ENCODE results near the gene GAK.

Gene GAK

GRCh38 chr4:890036-890695, 42.0 kb downstream of the GAK start:
- DNase-seq (ENCODE audit: low spot score), result no peak

GRCh38 chr4:889516-889915, 42.6 kb downstream of the GAK start:
- DNase-seq (ENCODE audit: low spot score), result no peak

DNA sequence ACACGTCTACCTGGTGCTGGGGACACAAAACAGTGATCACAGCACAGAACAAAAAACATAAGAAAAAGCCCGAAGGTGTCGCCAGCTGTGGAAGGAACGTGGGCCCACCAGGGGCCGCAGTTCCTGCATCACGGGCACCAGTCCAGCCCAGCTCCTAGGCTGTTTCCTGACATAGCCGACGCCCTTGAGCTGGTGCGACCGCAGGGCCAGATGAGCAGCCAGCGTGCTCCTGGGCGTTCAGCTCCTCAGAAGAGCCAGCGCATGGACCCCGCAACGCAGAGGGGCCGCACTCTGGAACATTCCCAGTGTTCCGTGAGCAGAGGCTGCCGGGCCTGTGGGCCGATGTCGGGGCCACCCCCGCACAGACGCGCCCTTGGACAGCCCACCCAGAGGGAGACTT, 44.1 kb downstream of the GAK start:
- DNase-seq (ENCODE audit: low spot score), result no peak

DNA sequence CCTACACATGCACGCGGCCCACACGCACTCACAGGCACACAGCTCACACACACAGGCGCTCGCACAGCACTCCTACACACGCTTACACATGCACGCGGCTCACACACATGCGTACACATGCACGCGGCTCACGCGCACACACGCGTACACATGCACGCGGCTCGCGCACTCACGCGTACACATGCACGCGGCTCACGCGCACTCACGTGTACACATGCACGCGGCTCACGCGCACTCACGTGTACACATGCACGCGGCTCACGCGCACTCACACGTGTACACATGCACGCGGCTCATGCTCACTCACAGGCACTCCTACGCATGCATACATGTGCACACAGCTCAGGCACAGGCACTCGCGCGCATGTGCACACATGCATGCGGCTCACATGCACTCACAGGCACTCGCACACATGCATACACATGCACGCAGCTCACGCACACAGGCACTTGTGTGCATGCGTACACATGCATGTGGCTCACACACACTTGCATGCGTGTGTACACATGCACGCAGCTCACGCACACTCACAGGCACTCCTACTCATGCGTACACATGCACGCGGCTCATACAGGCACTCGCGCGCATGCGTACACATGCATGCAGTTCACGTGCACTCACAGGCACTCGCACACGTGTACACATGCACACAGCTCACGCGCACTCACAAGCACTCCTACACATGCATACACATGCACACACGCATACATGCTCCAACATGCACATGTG, 44.9 kb downstream of the GAK start:
- no peak for DNase-seq (ENCODE audit: low spot score)

DNA sequence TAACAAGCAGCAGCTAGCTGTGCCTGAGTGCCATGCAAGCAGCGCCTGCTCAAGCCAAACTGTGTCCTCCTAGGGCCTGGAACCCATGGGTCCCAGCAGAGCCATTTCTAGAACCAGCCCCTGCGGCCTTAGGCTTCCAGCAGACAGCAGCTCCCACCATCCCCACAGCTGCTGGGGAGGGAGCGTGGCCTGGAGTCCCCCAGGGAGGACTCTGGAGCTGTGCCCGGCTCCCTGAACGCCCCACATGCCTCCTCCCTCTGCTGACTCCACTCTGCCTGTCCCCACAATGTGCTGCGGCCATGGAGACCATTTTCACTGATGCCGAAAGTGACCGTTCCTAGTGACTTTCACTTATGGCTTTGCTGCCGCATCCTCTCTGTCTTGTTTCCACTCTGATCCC, 45.9 kb downstream of the GAK start:
- DNase-seq (ENCODE audit: low spot score), result no peak

DNA sequence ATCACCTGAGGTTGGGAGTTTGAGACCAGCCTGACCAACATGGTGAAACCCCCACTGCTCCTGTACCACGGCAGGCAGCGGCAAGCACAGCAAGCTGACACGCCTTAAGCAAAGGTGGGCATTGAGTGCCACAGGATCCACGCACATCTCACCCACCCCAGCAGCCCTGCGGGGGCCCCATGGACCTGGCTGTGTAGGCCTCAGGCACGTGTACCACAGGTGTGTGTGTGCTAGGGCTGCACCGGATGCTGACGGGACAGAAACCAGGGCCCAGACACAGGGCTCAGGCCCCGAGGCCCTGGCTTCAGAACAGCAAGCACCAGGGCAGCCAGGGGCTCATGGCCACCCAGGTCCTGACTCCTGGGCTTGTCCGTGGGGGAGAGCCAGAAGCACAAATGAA, 46.8 kb downstream of the GAK start:
- DNase-seq (ENCODE audit: low spot score), result no peak

GRCh38 chr4:884896-885295, 47.2 kb downstream of the GAK start:
- DNase-seq (ENCODE audit: low spot score), result no peak

DNA sequence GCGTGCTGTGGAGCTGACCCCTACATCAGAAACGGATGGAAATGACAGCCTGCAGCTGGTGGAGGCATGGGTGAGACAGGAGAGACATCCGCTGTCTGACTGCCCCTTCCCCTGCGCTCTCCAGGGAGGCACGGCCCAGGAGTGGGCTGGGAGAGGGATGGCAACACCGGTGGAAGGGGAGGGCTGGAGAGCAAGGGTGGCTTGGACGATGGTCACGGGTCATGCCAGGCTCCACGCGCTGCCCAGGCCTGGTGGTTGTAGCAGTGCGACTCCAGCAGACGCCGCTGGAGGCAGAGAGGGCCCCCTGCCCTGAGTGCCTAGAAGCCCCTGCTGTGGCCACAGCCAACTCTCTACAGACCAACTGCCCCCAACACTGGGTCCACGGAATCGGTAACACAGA, 47.9 kb downstream of the GAK start:
- DNase-seq (ENCODE audit: low spot score), result no peak

DNA sequence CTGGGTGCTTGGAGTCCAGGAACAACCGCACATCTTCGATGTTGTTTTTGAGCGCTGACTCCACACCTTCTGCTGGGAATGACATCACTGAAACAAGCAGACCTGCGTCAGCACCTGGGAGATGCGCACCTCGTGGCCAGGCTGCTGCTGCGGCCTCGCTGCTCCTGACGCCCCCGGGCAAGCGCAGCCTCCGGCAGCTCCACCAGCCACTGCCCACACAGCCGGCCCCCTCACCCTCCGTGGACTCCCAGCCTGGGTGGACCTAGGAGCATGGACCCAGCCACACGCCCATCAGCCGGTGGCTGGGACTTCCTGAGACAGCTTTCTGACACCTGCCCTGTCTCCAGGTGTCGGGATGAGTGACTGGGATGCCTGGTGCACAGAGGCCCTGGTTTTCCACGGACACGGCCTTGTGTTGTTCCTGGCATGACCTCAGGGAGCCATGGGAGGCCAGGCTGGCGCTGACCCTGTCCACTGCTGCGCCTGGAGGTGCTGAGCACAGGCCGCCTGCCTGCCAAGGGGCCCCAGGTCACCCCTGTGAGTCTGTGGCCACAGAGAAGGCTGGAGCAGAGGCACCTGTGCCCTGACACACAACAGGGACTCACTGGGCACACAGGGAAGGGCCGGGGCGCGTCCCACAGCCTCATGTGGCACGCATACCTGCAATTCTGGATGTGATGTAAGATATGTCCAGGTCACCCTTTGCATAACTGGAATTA, 48.6 kb downstream of the GAK start:
- no peak for DNase-seq (ENCODE audit: low spot score)

DNA sequence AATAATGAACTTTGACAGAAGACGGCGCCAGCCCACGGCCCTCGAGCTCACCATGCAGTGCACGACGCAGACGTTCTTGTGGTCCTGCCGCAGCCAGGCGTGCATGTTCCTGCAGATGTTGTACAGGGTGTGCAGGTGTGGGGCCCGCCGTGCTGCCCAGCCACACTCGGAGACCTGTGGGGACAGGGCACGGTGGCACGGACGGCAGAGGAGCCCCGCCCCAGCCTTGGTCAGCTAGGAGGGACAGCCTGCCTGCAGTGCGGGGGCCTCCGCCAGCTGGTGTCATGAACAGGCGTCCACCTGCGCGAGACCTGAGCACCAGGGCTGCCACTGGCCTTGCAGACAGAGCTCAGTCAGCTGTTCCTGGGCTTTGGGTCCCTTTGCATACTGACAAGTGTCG, 49.5 kb downstream of the GAK start:
- no peak for DNase-seq (ENCODE audit: low spot score)

DNA sequence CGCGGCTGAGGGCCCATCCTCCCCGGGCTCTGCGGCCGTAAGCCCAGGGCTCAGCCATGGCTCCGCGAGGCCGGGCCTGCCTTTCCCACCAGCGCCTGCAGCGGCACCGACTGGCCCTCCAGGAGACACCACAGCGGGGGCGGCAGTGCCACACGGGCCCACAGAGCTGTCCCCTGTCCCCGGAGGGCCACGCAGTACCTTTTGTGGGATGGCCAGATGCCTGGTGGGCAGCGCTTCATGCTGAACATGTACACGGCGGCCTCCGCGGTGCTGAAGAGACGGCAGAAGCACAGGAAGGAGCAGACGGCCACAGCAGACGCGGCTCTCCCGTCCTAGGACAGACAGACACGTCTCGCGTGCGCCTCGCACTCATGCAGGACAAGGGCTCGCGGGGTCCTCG, 50.4 kb downstream of the GAK start:
- DNase-seq (ENCODE audit: low spot score), result no peak

DNA sequence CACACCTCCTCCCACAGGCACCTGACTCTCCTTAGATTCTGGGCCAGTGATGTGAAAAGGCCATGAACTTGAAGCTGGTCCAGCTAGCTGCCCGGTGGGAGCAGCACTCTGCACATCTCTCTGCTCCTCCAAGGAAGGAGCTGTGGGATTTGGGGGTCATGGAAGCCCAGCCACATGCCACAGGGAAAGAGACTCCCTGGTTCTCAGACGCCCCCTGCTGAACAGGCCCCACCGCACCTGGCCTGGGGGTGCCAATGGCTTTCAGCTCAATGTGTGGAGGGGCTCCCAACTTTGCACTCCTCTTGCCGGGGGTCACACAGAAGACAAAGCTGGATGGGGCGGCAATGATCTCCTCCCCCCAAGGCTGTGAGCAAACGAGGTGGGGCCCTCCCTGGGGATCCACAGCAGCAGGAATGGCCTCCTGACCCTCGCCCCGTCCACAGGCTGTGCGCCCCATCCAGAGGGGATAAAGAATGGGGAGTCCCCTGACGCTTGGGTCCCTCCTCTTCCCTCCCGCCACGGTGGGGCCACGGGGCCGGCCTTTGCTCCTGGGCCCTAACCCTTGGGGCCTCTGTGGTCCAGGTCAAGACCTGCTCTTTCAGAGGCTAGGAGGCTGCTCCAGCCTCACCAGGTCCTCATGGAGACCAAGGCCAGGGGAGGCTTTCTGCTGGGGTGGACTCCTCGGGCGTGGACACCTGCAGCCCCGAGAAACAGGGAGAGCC, 51.3 kb downstream of the GAK start:
- no peak for DNase-seq (ENCODE audit: low spot score)

DNA sequence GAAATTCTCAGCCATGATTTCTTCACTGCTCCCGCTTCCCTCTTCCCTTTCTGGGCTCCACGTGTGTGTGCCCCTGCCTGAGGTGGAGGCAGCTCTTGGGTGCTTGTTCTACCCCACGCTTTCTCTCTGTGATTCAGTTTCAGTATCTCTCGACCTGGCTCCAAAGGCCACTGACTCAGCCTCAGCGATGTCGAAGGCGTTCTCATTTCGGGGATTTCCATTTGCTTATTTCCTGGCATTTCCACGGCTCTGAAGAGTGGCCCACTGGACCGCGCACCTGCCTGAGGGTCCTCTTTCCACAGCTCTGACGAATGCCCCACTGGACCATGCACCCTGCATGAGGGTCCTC, 52.4 kb downstream of the GAK start:
- no peak for DNase-seq (ENCODE audit: low spot score)

DNA sequence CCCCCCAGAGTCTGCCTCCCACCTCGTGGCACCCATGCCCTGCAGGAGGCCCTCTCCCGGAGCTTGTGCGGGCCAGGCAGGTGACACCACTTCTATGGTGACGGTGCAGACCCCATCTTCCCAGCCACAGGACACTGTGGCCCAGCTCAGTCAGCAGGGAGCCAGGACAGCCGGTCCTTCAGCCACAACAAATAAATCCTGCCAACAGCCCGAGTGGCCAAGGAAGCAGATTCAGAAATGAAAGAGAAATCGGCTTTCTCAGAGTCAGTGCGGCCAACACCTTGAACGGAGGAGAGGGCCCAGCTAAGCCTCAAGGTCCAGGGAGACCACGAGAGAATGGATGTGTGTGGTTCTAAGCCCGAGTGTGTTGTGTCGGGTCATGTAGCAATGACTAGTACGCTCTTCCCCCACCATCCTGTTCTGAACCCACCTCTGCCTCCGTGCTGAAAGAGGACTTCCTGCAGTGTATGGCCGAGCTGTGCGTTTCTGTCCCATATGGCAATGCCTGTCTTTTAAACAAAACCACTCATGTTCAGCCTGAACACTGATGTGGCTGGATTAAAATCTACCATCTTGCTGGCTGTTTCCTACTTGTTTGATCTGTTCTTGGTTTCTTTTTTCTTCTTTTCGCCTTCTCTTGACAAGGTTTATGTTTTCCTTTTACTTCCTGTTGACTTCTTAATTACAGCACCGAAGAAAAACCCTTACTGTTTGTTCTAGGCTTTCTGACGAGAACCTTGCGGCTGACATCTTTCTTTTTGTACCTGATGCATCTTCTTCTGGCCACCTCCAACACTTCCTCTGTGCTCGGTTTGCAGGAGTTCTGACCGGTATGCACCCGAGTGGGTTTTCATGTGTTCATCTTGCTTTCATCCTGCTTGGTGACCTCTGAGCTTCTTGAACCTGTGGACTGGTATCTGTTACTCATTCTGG, 53.1 kb downstream of the GAK start:
- no peak for DNase-seq (ENCODE audit: low spot score)

GRCh38 chr4:877502-877901, 54.6 kb downstream of the GAK start:
- no peak for DNase-seq (ENCODE audit: low spot score)

DNA sequence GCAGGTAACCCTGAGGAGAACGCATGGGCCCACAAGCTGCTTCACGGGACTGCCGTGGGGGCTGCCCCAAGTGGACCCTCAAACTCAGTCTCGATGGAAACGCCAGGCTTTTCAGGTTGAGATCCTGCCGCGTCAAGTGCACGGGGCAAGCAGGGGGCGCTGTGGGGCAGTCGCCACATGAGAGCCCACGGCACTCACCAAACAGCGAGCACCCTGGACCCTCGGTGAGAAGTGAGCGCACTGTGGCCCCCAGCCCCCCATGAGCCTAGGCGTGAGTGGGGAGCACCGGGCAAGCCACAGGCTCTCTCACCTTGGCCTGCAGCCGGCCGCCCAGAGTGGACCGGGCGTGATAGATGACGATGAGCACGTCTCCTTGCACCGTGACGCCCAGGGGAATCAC, 55.3 kb downstream of the GAK start:
- no peak for DNase-seq (ENCODE audit: low spot score)

- DNase-seq (ENCODE audit: low spot score), result no peak
Measured at GRCh38 chr4:875818-876423, 56.2 kb downstream of the GAK start.

DNA sequence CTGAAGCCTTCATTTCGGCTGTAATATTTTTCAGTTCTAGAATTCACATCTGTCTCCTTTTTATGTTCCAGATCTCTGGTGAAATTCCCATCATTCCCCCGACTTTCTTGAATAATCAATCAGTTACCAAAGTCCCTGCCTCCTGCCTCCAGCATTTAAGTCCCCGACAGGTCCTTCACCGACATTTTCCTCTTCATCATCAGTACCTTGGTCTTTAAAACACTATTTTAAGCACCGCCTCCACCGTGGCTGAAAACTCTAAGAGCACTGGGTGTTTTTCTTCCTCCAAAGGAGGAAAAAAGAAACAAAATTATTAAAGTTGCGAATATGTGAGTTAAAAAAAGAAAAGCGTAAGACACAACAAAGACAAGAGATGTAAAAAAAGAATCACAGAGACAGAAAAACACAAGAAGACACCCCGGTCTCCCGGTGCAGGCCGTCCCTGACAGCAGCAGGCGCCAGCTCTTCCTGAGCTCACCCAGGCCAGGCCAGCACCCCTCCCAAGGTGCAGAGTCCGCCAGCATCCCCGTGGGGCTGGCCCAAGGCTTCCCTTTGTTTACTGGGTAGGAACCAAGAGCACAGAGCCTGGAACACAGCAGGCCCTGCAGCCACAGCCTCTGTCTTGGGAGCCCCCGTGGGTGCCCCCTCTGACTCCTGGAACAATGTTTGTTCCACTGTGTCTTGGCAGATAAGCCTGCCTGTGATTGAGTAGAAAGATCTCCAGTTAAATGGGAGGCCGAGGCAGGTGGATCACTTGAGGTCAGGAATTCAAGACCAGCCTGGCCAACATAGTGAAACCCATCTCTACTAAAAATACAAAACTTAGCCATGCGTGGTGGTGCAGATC, 56.9 kb downstream of the GAK start:
- DNase-seq (ENCODE audit: low spot score), result no peak

DNA sequence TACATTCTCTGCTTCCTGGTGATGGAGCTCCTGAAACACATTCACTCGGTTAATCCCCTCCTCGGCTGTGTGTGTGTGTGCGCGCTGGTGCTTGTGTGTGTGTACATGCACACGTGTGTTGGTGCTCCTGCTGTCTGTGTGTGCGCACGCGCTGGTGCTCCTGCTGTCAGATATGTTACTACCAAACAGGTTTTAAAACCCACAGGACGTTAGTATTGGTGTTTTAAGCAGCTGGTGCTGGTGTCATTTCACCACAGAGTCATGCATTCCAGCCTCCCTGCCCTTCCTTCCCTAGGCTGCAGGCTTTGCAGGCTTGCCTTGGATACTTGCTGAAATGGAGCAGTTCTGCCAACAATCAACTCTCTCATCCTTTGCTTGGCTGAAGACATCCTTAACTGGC, 58.1 kb downstream of the GAK start:
- DNase-seq (ENCODE audit: low spot score), result no peak
